Fibroblast of lung (primary cell): Measurements from ENCODE around the gene ZP2. TPM values are rescaled to one million over a fixed set of nuclear protein-coding genes. Genes with fewer than 3 reads are reported as not detected.
"Not testable (repeated sequence)": the region's sequence is repeated elsewhere in the genome, so short reads cannot be mapped to it uniquely, and the experiment has no call there.

Source experiments
- DNase-seq, 2 donors: peaks; one replicate each; pipeline versions ENCODE4 v3.0.0 to v3.0.0-alpha.2; 2010; ENCODE audit warnings: low read depth in 2 of 2
- H2AFZ ChIP-seq: 2 replicates; pipeline ENCODE4 v1.5.1; 2012; ENCODE audit warnings: low read length, control low read depth, inconsistent platforms
- H3K27ac ChIP-seq: 2 replicates; pipeline ENCODE4 v1.5.1; 2011; ENCODE audit warnings: low read length, control low read depth; ENCODE audit not compliant: insufficient read depth
- H3K27me3 ChIP-seq: 2 replicates; pipeline ENCODE4 v1.5.1; 2011; ENCODE audit warnings: mild to moderate bottlenecking, low read length; ENCODE audit not compliant: control insufficient read depth, insufficient read depth
- H3K36me3 ChIP-seq: 2 replicates; pipeline ENCODE4 v1.5.1; 2011; ENCODE audit warnings: low read length; ENCODE audit not compliant: control insufficient read depth, insufficient read depth
- H3K4me1 ChIP-seq: 2 replicates; pipeline ENCODE4 v1.5.1; 2011; ENCODE audit warnings: low read length; ENCODE audit not compliant: control insufficient read depth, insufficient read depth; ENCODE audit errors: extremely low read depth
- H3K4me2 ChIP-seq: 2 replicates; pipeline ENCODE4 v1.5.1; 2011; ENCODE audit warnings: low read length, control low read depth; ENCODE audit not compliant: insufficient read depth; ENCODE audit errors: extremely low read depth
- H3K4me3 ChIP-seq, 4 experiments: fragments of 200-600 bp in 1 of 4; sonication (generic) in 1 of 4; replicated peaks in 1 of 4; 2 replicates each; pipeline ENCODE4 v1.5.1; 2011 to 2016; ENCODE audit warnings: low read length in 4 of 4, low read depth in 3 of 4, mild to moderate bottlenecking in 3 of 4, control low read depth in 2 of 4, inconsistent platforms in 1 of 4, mixed read lengths in 1 of 4; ENCODE audit not compliant: insufficient read depth in 1 of 4; ENCODE audit errors: control extremely low read depth in 1 of 4
- H3K79me2 ChIP-seq: 2 replicates; pipeline ENCODE4 v1.5.1; 2012; ENCODE audit warnings: mild to moderate bottlenecking, low read length, inconsistent platforms; ENCODE audit not compliant: control insufficient read depth, insufficient read depth
- H3K9ac ChIP-seq: 2 replicates; pipeline ENCODE4 v1.5.1; 2011; ENCODE audit warnings: mild to moderate bottlenecking, low read length, control low read depth; ENCODE audit not compliant: insufficient read depth
- H3K9me3 ChIP-seq: 2 replicates; pipeline ENCODE4 v1.5.1; 2012; ENCODE audit warnings: low read depth, low read length; ENCODE audit not compliant: control insufficient read depth, insufficient read depth
- H4K20me1 ChIP-seq: 2 replicates; pipeline ENCODE4 v1.5.1; 2011; ENCODE audit warnings: low read length; ENCODE audit not compliant: control insufficient read depth, insufficient read depth; ENCODE audit errors: extremely low read depth
- CTCF ChIP-seq, 2 donors: IDR thresholded peaks in 1 of 2; conservative IDR thresholded peaks in 1 of 2; 1 replicate in 1 of 2; 2 replicates in 1 of 2; pipeline ENCODE4 v1.5.1; 2011 to 2012; ENCODE audit warnings: low read length in 2 of 2, control low read depth in 1 of 2, inconsistent platforms in 1 of 2, low read depth in 1 of 2, mild to moderate bottlenecking in 1 of 2
- EZH2 ChIP-seq: IDR thresholded peaks from 2 replicates; pipeline ENCODE4 v1.5.1; 2012; ENCODE audit warnings: low read length, control low read depth, mild to moderate bottlenecking; ENCODE audit errors: missing control alignments
- polyA plus RNA-seq, 2 donors: library from polyadenylated mRNA; depleted of rRNA in 1 of 2; stranded (reverse) in 1 of 2; unstranded in 1 of 2; fragments of >200 nt; gene quantifications; 2 replicates each; pipeline ENCODE4 v1.2.1, GENCODE V29; 2011 to 2012; ENCODE audit warnings: missing spikeins in 1 of 2
- total RNA-seq: library from RNA; depleted of rRNA; stranded (reverse); fragments of >200 nt; gene quantifications from 2 replicates; pipeline ENCODE4 v1.2.1, GENCODE V29; 2014

ZP2 gene
- total and polyA plus RNA-seq, 2 donors (not counting 1 experiment from before 2014, with no cell fraction given), result not detected

- Histone ChIP-seq H3K27ac (no peak overlapping the region), H3K4me3 (no peak overlapping the region), H3K79me2 (no peaks in the 10 kb centered on the region), H4K20me1 (no peaks in the 10 kb centered on the region), H3K9ac (no peak overlapping the region), H3K36me3 (no peaks in the 10 kb centered on the region), H3K27me3 (no peaks in the 10 kb centered on the region), H3K9me3 (no peaks in the 10 kb centered on the region), H2AFZ (no peak overlapping the region), H3K4me2 (no peak overlapping the region), H3K4me1 (peaks cover 2% of the 10 kb centered on the region)
- TF ChIP-seq EZH2 (no peak), CTCF (conservative IDR thresholded peaks at IDR 0.05 in 1 of 2, IDR thresholded peaks at IDR 0.05 in 1 of 2; ENCODE audit: low read depth in 1 of 2, low read length in 2 of 2) (no peak)
- no peak for DNase-seq
Measured at GRCh38 chr16:21172650-21173049, 38.7 kb downstream of the ZP2 start.

- H3K4me1 ChIP-seq, H3K9me3 ChIP-seq, H4K20me1 ChIP-seq, H3K9ac ChIP-seq, DNase-seq, H2AFZ ChIP-seq, H3K4me3 ChIP-seq, H3K27ac ChIP-seq, H3K79me2 ChIP-seq, H3K4me2 ChIP-seq, H3K36me3 ChIP-seq, H3K27me3 ChIP-seq: not testable (repeated sequence)
Measured at GRCh38 chr16:21170116-21170515, 41.3 kb downstream of the ZP2 start.

GRCh38 chr16:21169249-21169981 is 42.0 kb downstream of the ZP2 start:
- peak; percentile 68 to 80 for DNase-seq
- H3K9ac ChIP-seq, result no peak overlapping the region
- H3K36me3 ChIP-seq, result peaks cover 4% of the 10 kb centered on the region
- no peaks in the 10 kb centered on the region for H4K20me1 ChIP-seq
- H3K9me3 ChIP-seq, result no peaks in the 10 kb centered on the region
- no peaks in the 10 kb centered on the region for H3K79me2 ChIP-seq
- no peak overlapping the region for H3K27ac ChIP-seq
- H3K4me3 ChIP-seq, result no peak overlapping the region
- no peak overlapping the region for H3K4me2 ChIP-seq
- H3K4me1 ChIP-seq, result peaks cover 5% of the 10 kb centered on the region
- TF ChIP-seq EZH2 (no peak), CTCF (conservative IDR thresholded peaks at IDR 0.05 in 1 of 2, IDR thresholded peaks at IDR 0.05 in 1 of 2; ENCODE audit: low read depth in 1 of 2, low read length in 2 of 2) (no peak)
- no peak overlapping the region for H2AFZ ChIP-seq
- no peaks in the 10 kb centered on the region for H3K27me3 ChIP-seq
